KOPT-K1 (cell line): ENCODE measurements around the gene AMMECR1.
"Not testable (repeated sequence)": the region's sequence is repeated elsewhere in the genome, so short reads cannot be mapped to it uniquely, and the experiment has no call there.

Experiments
- H3K27ac ChIP-seq: fragments of 200-600 bp; sonication (generic); 2 replicates; pipeline ENCODE4 v1.5.1; 2016; ENCODE audit warnings: antibody characterized with exemption, mild to moderate bottlenecking, low read depth, low read length; ENCODE audit not compliant: poor library complexity, severe bottlenecking
- H3K36me3 ChIP-seq: fragments of 200-600 bp; sonication (generic); 2 replicates; pipeline ENCODE4 v1.5.1; 2017; ENCODE audit warnings: antibody characterized with exemption, mild to moderate bottlenecking, low read length, moderate library complexity; ENCODE audit not compliant: insufficient read depth
- H3K9me3 ChIP-seq: fragments of 200-600 bp; sonication (generic); 2 replicates; pipeline ENCODE4 v1.5.1; 2017; ENCODE audit warnings: antibody characterized with exemption, low read length, mild to moderate bottlenecking; ENCODE audit not compliant: insufficient read depth, poor library complexity, severe bottlenecking

AMMECR1 gene

DNA sequence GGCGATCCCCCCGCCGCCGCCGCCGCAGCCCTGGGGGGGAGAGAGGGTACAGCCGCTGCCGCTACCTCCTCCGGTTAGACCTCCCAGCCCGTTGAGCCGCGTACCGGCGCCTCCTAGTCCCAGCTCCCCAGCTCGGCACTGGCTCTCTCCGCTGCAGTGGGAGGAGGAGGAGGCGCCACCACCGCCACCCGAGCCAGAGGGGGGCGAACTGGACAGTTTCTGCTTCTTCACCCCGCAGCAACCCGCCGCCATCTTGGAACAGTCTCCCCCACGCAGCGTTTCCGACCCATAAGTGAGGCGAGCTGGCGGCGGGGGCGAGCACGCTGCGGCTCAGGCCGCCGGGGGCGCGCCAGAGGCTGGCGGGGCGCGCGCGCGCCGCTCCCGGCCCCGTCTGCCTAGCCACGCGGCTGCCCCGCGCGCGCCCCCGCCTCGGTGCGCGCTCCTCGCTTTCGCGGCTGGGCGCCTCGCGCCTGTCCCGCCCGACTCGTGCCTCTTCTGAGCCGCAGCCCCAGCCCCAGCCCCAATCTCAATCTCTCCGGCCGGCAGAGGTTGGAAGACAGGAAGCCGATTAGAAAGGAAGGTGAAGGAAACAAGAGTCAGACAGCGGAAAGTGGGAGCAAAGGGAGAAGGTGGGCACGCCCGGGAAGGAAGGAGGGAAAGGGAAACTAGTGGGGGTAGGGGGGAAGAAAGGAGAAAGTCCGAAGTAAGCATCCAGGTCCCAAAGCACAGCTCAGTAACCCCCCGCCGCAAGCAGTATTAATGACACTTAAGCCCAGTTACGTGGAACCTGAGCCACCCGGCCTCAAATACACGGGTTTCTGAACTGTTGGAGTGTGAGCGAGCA lies at the start of gene AMMECR1:
AMMECR1 (minus strand) TSS at position 266 of the 844 bp plus-strand sequence; CDS start at position 252, 14 bp downstream.
- Histone ChIP-seq H3K27ac (peak within 1 kb of the TSS; percentile 83), H3K36me3 (no peaks in the 10 kb centered on the region), H3K9me3 (no peaks in the 10 kb centered on the region)

DNA sequence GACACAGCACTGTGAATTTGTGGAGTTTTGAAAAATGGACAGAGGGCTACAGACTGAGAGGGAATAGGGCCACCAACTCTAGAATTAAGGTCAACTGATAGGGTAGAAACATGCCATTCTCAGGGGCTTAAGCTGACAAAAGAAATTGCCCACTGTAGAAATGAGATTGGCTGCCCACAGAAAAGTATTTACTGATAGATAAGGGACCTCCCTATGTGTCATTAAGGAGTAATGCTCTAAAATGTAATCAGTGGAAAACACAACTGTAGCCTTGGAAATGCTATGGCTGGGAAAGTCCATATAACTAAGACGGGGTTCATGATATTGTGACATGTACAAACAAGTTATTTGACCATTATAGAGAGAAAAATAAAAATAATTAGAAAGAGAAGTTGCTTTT lies 45.4 kb upstream of the AMMECR1 start:
- Histone ChIP-seq H3K36me3 (no peaks in the 10 kb centered on the region), H3K27ac (no peak overlapping the region), H3K9me3 (no peaks in the 10 kb centered on the region)

DNA sequence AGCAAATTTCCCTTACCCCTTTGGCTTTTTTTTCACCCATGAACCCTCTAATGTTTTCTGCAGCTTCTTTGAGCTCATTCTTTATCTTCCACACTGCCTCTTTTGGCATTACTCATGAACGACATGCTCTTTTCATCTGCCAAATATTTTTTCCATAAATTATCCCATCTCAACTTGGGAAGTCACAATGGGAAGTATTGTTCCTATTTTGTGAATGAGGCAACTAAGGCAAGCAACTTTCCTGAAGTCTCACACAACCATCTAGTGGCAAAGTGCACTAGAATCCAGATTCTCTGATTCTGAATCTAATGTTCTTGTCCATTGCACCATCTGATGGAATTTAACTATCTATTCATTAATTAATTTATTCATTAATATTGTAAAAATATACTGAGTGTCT lies 41.4 kb upstream of the AMMECR1 start:
- Histone ChIP-seq H3K27ac (no peak overlapping the region), H3K36me3 (no peaks in the 10 kb centered on the region), H3K9me3 (no peaks in the 10 kb centered on the region)

DNA sequence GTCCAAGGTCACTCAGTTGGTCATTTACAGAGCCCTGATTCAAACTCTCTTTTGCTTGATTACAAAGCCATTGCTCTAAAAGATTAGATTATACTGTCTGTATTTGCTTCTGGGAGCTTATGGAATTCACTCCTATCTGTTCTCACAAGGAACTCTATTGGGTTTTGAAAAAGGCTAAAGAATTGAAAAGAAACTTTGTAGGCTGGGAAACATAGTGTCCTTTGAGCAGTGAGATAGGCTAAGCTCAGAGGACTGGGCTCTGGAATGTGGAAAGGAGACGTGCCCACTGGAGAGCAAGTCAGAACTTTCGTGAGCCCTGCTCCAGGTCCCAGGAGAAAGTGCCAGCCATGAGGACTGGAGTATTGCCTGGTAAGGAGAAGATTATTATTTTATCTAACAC lies 40.7 kb upstream of the AMMECR1 start, which contains the start of gene RTL9:
RTL9 (plus strand) TSS at position 301 of the 400 bp plus-strand sequence. CDS start 91,770 bp downstream, outside the sequence.
- no peak within 1 kb of the TSS for H3K27ac ChIP-seq
- no peaks in the 10 kb centered on the region for H3K36me3 ChIP-seq
- no peaks in the 10 kb centered on the region for H3K9me3 ChIP-seq

DNA sequence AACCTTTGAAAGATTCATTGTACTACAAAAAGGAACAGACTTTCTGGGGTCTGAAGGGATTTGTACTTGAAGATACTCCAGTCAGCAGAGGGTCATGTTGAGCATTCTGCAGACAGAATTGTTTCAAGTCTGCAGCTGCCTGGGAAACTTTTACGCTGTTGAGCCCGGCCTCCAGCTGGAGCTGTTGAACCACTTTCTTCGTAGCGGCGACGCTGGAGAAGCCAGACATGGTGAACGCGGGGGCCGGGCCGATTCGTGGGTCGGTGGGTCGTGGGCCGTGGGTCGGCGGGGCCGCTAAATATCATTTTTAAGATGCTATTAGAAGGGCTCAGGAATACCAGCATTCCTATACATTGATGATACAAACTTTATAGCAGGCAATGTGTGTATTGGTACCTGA lies 28.8 kb upstream of the AMMECR1 start:
- H3K36me3 ChIP-seq: no peaks in the 10 kb centered on the region
- no peaks in the 10 kb centered on the region for H3K9me3 ChIP-seq
- H3K27ac ChIP-seq: no peak overlapping the region

DNA sequence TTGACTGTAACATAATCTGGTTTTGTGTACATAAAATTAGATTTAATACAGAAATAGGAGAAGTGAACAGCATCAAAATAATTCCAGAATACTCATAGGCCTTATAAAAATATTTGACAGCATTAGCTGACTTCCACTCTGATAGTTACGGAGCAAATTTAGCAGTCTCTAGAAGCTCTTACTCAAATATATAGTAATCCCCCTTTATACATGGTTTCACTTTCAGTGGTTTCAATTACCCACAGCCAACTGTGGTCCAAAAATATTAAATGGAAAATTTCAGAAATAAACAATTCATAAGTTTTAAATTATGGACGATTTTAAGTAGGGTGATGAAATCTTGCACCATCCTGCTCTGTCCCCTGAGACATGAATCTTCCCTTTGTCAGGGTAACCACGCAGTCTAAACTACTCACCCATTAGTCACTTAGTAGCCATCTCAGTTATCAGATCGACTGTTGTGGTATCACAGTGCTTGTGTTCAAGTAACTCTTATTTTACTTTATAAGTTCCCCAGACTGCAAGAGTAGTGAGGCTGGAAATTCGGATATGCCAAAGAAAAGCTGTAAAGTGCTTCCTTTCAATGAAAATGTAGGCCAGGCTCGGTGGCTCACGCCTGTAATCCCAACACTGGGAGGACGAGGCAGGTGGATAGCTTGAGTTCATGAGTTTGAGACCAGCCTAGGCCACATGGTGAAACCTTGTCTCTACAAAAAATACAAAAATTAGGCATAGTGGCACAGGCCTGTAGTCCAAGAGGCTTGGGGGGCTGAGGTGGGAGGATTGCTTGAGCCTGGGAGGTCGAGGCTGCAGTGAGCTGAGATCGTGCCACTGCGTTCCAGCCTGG lies 23.5 kb upstream of the AMMECR1 start:
- Histone ChIP-seq H3K36me3 (no peaks in the 10 kb centered on the region), H3K27ac (no peak overlapping the region), H3K9me3 (no peaks in the 10 kb centered on the region)

DNA sequence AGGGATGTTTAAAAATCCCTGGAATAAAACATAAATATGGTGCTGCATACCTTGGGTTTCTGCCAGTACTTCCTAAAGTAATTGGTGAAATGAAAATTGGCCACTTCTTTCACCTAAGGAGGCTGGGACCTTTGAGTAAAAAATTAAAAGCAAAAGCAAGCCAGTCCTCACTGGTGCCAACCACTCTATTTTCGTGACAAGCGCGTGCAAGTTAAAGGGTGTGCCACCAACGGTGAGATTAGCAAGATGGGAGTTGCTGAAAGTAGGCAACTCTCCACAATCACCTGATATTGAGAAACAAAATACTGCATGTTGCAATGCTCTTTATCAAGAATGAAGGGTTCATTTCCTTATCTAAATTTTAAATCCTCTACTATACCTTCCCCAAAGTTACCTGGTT lies 21.1 kb upstream of the AMMECR1 start:
- Histone ChIP-seq H3K27ac (no peak overlapping the region), H3K9me3 (no peaks in the 10 kb centered on the region), H3K36me3 (no peaks in the 10 kb centered on the region)

DNA sequence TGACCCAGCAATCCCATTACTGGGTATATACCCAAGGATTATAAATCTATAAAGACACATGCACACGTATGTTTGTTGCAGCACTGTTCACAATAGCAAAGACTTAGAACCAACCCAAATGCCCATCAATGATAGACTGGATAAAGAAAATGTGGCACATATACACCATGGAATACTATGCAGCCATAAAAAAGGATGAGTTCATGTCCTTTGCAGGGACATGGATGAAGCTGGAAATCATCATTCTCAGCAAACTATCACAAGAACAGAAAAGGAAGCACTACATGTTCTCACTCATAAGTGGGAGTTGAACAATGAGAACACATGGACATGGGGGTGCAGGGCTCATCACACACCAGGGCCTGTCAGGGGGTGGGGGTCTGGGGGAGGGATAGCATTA lies 15.6 kb upstream of the AMMECR1 start:
- H3K9me3 ChIP-seq, H3K36me3 ChIP-seq, H3K27ac ChIP-seq: not testable (repeated sequence)

DNA sequence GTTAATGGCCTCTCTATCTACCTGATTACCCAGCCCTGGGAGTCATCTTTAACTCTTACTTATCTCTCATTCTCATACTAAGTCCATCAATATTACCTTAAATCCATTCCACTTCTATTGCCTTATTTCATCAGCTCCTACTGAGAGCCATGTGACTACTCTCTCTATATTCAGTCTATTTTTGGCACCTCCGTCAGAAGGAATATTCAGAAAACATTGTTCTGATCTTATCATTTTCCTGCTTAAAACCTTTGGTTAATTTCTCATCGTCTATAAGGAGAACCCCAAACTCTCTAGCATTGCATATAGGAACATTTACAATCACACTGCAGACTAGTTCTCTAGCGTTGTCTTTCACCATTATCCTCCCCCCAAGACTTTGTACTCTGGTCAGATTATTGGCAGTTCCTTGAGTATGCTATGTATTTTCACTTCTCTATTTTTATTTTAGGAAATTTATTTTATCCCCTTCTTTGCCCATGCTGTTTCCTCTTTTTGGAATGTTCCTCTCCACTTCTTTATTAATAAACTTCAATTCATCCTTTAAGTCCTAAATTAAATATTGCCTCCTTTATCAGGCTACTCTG lies 13.7 kb upstream of the AMMECR1 start:
- no peaks in the 10 kb centered on the region for H3K9me3 ChIP-seq
- no peaks in the 10 kb centered on the region for H3K36me3 ChIP-seq
- no peak overlapping the region for H3K27ac ChIP-seq

DNA sequence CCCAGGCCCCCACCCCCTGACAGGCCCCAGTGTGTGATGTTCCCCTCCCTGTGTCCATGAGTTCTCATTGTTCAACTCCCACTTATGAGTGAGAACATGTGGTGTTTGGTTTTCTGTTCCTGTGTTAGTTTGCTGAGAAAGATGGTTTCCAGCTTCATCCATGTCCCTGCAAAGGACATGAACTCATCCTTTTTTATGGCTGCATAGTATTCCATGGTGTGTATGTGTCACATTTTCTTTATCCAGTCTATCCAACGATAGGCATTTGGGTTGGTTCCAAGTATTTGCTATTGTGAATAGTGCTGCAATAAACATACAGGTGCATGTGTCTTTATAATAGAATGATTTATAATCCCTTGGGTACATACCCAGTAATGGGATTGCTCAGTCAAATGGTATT lies 10.7 kb upstream of the AMMECR1 start:
- H3K9me3 ChIP-seq, H3K27ac ChIP-seq, H3K36me3 ChIP-seq: not testable (repeated sequence)

DNA sequence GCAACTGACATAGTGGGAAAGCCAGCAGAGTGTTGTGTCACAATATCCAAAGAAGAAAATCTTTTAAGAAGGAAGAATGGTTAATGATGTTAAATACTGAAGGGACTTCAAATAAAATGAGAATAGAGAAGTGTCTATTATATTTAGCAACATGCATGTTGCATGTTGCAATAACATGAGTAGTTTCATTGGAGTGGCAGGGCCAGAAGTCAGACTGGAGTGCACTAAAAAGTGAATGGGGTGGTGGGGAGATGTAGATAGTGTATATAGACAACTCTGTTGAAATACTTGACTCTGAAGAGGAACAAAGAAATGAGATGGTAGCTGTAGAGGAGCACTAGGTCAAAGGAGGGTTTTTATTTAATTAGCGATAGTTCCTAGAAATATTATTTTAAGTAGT lies 9.5 kb upstream of the AMMECR1 start:
- Histone ChIP-seq H3K27ac (no peak overlapping the region), H3K36me3 (no peaks in the 10 kb centered on the region), H3K9me3 (no peaks in the 10 kb centered on the region)

DNA sequence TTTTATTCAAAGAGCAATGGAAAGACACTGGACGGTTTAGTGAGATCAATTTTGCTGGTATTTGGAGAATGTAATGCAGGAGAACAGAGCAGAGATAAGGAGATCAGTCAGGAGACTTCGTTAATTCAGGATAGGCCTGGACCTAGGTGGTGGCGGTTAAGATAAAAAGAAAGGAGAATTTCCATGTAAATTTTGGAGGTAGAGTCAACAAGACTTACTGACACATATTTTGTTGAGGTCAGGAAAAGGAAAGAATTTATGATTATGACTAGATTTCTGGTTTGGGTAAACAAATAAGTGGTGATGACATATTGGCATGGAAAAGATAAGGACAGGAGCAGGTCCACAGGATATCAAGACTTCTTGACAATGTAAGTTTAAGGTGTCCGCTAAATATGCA lies 8.8 kb upstream of the AMMECR1 start:
- H3K9me3 ChIP-seq: no peaks in the 10 kb centered on the region
- H3K36me3 ChIP-seq: no peaks in the 10 kb centered on the region
- no peak overlapping the region for H3K27ac ChIP-seq

DNA sequence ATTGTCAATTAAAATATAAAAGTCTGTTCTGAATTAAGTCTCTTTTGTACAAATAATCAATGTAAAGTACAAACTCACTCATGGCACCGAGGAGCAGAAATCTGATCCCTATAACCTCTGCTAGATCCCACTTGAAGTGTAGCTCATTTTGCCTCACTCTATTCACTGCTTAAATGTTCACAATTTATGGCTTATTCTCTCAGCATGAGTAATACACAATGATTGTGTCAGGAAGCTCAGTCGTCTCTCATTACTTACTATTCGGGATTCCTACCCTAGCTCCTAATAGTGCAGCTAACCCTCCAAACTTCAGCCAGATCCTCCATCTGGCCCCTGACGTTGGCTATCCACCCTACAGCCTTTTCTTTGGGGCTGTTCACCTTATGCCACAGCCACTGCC lies 4.7 kb upstream of the AMMECR1 start:
- Histone ChIP-seq H3K9me3 (no peaks in the 10 kb centered on the region), H3K36me3 (no peaks in the 10 kb centered on the region), H3K27ac (no peak overlapping the region)

DNA sequence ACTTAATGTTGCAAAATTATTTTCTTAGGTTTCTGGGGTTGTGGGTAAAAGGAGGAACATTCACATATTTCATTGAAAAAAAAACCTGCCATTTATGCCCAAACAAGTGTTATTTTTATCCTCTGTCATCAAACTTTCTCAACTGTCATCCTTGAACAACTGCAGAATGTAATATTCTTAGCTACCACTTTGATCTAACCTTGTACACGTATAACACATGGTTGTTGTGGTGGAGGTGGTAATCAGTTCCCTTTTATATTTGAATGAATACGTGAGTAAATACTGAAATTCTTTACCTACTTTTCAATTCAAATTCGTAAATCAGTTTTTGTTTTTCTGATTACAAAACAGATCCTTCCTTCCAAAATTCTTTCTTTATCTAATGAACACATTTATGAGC lies 3.8 kb upstream of the AMMECR1 start:
- Histone ChIP-seq H3K27ac (no peak overlapping the region), H3K36me3 (no peaks in the 10 kb centered on the region), H3K9me3 (no peaks in the 10 kb centered on the region)

DNA sequence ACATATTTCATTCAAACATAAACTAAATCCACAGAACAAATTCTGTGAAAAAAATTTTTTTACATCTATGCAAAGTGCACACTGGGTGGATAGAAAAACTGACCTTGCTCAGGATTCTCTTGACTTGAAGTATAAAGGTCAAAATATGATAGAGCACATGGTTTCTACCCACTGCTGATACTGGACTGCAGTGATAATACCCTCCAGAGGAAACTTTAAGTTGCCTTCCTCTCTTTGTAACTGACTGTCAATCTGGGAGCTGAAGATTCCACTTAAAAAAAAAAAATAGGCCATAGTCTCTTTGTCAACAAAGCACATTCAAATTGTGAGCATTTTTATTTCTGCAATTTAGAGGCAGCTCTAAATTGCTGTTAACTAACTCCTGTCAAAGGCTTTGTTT lies 3.2 kb upstream of the AMMECR1 start:
- H3K27ac ChIP-seq: no peak overlapping the region
- H3K36me3 ChIP-seq: no peaks in the 10 kb centered on the region

More for the DNA sequence above, 3.2 kb upstream of the AMMECR1 start:
- no peaks in the 10 kb centered on the region for H3K9me3 ChIP-seq
